Measurements from ENCODE around the gene GSTM2. TPM values are rescaled to one million over a fixed set of nuclear protein-coding genes. Genes with fewer than 3 reads are reported as not detected.

GSTM2 gene
- total and polyA plus RNA-seq, 4 donors, result 7.1 to 15.1 (median 7.9) TPM

DNA sequence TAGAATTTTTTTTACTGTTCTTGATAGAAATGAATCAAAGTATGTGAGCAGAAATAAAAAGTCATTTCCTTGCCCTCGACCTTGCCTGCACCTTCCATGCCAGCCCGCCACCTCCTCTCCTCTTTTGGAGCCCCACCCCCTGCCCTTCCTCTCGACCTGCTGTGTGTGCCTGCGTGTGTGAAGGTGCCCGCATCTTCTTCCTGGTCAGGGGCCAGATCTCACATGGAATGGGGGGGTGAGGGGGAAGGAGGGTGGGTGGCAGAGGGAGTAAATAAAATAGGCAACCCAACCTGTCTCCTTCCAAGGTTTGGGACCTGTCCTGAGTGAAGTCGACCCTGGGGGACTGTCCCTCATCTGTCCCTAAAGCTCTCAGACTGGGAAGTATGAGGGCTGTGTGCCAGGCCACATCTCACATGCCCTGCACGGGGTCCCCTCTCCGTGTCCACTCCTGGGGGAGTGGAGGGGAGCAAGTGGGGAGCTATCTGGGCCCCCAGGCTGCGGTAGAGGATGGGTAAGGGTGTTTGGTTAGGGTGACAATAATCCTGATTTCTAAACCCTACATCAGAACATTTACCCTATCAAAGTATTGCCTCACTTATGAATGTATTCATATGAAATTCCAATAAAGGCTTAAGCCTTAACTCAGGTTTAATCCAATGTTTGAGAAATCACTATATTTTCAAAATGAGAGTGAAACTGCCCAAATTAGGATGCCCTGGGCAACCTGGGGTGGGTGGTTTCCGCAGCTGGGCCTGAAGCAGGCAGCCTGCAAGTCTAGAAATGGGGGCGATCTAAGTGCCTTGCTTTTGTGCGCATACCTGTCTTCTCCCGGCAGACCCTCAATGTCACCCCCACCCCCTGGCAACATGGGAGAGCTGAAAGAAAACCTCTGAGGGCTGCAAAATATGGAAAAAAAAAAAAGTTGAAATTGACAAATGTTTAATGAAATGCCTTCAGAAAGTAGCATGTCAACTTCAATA, 32.8 kb upstream of the GSTM2 start:
- peak; percentile 28 for DNase-seq (ENCODE audit: low spot score)
- TF ChIP-seq EGR1 (IDR thresholded peaks at IDR 0.05; ENCODE audit: low read depth in 2 of 2) (no peak), HNF4G (IDR thresholded peaks at IDR 0.05) (no peak), FOXA2 (IDR thresholded peaks at IDR 0.05) (no peak), TAF1 (conservative IDR thresholded peaks at IDR 0.05) (no peak), GABPA (IDR thresholded peaks at IDR 0.05 in 1 of 2, conservative IDR thresholded peaks at IDR 0.05 in 1 of 2) (no peak), FOXA1 (IDR thresholded peaks at IDR 0.05) (no peak), HNF4A (conservative IDR thresholded peaks at IDR 0.05) (no peak), MAX (IDR thresholded peaks at IDR 0.05) (no peak), RXRA (IDR thresholded peaks at IDR 0.05) (no peak), NR2F2 (IDR thresholded peaks at IDR 0.05) (no peak)
- TF ChIP-seq, protein P1, sequence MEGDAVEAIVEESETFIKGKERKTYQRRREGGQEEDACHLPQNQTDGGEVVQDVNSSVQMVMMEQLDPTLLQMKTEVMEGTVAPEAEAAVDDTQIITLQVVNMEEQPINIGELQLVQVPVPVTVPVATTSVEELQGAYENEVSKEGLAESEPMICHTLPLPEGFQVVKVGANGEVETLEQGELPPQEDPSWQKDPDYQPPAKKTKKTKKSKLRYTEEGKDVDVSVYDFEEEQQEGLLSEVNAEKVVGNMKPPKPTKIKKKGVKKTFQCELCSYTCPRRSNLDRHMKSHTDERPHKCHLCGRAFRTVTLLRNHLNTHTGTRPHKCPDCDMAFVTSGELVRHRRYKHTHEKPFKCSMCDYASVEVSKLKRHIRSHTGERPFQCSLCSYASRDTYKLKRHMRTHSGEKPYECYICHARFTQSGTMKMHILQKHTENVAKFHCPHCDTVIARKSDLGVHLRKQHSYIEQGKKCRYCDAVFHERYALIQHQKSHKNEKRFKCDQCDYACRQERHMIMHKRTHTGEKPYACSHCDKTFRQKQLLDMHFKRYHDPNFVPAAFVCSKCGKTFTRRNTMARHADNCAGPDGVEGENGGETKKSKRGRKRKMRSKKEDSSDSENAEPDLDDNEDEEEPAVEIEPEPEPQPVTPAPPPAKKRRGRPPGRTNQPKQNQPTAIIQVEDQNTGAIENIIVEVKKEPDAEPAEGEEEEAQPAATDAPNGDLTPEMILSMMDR (IDR thresholded peaks at IDR 0.05; ENCODE audit: low read depth, low read length, missing input control), result no peak
- TF ChIP-seq, protein P2, sequence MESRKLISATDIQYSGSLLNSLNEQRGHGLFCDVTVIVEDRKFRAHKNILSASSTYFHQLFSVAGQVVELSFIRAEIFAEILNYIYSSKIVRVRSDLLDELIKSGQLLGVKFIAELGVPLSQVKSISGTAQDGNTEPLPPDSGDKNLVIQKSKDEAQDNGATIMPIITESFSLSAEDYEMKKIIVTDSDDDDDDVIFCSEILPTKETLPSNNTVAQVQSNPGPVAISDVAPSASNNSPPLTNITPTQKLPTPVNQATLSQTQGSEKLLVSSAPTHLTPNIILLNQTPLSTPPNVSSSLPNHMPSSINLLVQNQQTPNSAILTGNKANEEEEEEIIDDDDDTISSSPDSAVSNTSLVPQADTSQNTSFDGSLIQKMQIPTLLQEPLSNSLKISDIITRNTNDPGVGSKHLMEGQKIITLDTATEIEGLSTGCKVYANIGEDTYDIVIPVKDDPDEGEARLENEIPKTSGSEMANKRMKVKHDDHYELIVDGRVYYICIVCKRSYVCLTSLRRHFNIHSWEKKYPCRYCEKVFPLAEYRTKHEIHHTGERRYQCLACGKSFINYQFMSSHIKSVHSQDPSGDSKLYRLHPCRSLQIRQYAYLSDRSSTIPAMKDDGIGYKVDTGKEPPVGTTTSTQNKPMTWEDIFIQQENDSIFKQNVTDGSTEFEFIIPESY (IDR thresholded peaks at IDR 0.05), result no peak
- TF ChIP-seq, protein P3, sequence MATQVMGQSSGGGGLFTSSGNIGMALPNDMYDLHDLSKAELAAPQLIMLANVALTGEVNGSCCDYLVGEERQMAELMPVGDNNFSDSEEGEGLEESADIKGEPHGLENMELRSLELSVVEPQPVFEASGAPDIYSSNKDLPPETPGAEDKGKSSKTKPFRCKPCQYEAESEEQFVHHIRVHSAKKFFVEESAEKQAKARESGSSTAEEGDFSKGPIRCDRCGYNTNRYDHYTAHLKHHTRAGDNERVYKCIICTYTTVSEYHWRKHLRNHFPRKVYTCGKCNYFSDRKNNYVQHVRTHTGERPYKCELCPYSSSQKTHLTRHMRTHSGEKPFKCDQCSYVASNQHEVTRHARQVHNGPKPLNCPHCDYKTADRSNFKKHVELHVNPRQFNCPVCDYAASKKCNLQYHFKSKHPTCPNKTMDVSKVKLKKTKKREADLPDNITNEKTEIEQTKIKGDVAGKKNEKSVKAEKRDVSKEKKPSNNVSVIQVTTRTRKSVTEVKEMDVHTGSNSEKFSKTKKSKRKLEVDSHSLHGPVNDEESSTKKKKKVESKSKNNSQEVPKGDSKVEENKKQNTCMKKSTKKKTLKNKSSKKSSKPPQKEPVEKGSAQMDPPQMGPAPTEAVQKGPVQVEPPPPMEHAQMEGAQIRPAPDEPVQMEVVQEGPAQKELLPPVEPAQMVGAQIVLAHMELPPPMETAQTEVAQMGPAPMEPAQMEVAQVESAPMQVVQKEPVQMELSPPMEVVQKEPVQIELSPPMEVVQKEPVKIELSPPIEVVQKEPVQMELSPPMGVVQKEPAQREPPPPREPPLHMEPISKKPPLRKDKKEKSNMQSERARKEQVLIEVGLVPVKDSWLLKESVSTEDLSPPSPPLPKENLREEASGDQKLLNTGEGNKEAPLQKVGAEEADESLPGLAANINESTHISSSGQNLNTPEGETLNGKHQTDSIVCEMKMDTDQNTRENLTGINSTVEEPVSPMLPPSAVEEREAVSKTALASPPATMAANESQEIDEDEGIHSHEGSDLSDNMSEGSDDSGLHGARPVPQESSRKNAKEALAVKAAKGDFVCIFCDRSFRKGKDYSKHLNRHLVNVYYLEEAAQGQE (IDR thresholded peaks at IDR 0.05), result no peak
- peaks cover 3 to 18% (median 6%) of the 10 kb centered on the region in 4 donors for H3K36me3 ChIP-seq (ENCODE audit: control insufficient read depth in 4 of 4, insufficient read depth in 3 of 4, low read depth in 1 of 4, low read length in 3 of 4)
- H3K27me3 ChIP-seq (ENCODE audit: control insufficient read depth in 4 of 4, insufficient read depth in 4 of 4, low read length in 3 of 4), result no peaks in the 10 kb centered on the region
- H3K4me1 ChIP-seq (ENCODE audit: control insufficient read depth in 4 of 4, insufficient read depth in 4 of 4, low read length in 3 of 4), result peaks cover 0 to 9% (median 4%) of the 10 kb centered on the region in 4 donors
- no peaks in the 10 kb centered on the region for H3K9me3 ChIP-seq (ENCODE audit: control insufficient read depth in 4 of 4, low read length in 3 of 4)
- H3K27ac ChIP-seq (ENCODE audit: low read depth in 1 of 2, low read length in 2 of 2), result no peak overlapping the region
- H3K4me3 ChIP-seq (ENCODE audit: low read depth in 1 of 3, low read length in 3 of 3), result no peak overlapping the region
- no peak overlapping the region for H3K9ac ChIP-seq (ENCODE audit: low read depth in 1 of 2, low read length in 2 of 2)
- 73% methylated on average over 13 of the region's 13 CpGs for WGBS

GRCh38 chr1:109635862-109636200, 32.0 kb upstream of the GSTM2 start:
- peaks cover 0 to 9% (median 4%) of the 10 kb centered on the region in 4 donors for H3K4me1 ChIP-seq (ENCODE audit: control insufficient read depth in 4 of 4, insufficient read depth in 4 of 4, low read length in 3 of 4)
- H3K27ac ChIP-seq (ENCODE audit: low read depth in 1 of 2, low read length in 2 of 2), result no peak overlapping the region
- H3K4me3 ChIP-seq (ENCODE audit: low read depth in 1 of 3, low read length in 3 of 3), result no peak overlapping the region
- H3K36me3 ChIP-seq (ENCODE audit: control insufficient read depth in 4 of 4, insufficient read depth in 3 of 4, low read depth in 1 of 4, low read length in 3 of 4), result peaks cover 3 to 14% (median 4%) of the 10 kb centered on the region in 4 donors
- 92% methylated on average over 2 of the region's 2 CpGs for WGBS
- TF ChIP-seq NR2F2 (IDR thresholded peaks at IDR 0.05) (no peak), YY1 (IDR thresholded peaks at IDR 0.05) (no peak), EGR1 (IDR thresholded peaks at IDR 0.05; ENCODE audit: low read depth in 2 of 2) (no peak), TAF1 (conservative IDR thresholded peaks at IDR 0.05) (no peak), HNF4G (IDR thresholded peaks at IDR 0.05) (no peak), GABPA (IDR thresholded peaks at IDR 0.05 in 1 of 2, conservative IDR thresholded peaks at IDR 0.05 in 1 of 2) (no peak), FOXA2 (IDR thresholded peaks at IDR 0.05) (no peak), FOXA1 (IDR thresholded peaks at IDR 0.05) (no peak)
- TF ChIP-seq, protein P2 (IDR thresholded peaks at IDR 0.05), result no peak
- TF ChIP-seq, protein P3 (IDR thresholded peaks at IDR 0.05), result no peak
- no peaks in the 10 kb centered on the region for H3K9me3 ChIP-seq (ENCODE audit: control insufficient read depth in 4 of 4, low read length in 3 of 4)
- DNase-seq (ENCODE audit: low spot score), result no peak
- no peak overlapping the region for H3K9ac ChIP-seq (ENCODE audit: low read depth in 1 of 2, low read length in 2 of 2)
- H3K27me3 ChIP-seq (ENCODE audit: control insufficient read depth in 4 of 4, insufficient read depth in 4 of 4, low read length in 3 of 4), result no peaks in the 10 kb centered on the region

Data from liver (tissue), 9 donors.